ENCODE data around the gene FMNL2. TPM values are rescaled to one million over a fixed set of nuclear protein-coding genes. Genes with fewer than 3 reads are reported as not detected.

The FMNL2 gene
- polyA plus RNA-seq, 1 donor from 2014 or later, result 86.5 TPM

DNA sequence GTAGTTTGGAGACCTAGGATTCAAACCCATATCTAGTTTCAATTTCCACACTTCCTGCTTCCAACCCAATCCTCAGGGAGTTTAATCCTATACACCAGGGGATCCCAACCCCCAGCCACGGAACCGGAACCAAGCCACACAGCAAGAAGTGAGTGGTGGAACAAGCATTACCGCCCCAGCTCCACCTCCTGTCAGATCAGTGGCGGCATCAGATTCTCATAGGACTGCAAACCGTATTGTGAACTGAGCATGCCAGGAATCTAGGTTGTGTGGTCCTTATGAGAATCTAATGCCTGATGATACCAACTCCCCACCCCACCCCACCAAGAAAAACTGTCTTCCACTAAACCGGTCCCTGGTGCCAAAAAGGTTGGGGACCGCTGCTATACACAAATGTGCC lies 329.8 kb downstream of the FMNL2 start:
- H2AFZ ChIP-seq (ENCODE audit: low read depth, low read length), result no peak overlapping the region
- H3K9ac ChIP-seq (ENCODE audit: low read length), result no peak overlapping the region
- H3K79me2 ChIP-seq (replicated peaks; ENCODE audit: insufficient read depth, low read length), result no peaks in the 10 kb centered on the region
- H3K4me2 ChIP-seq (ENCODE audit: low read length), result no peak overlapping the region
- H3F3A ChIP-seq (ENCODE audit: insufficient read depth, low read length, poor library complexity, severe bottlenecking), result no peaks in the 10 kb centered on the region
- no peaks in the 10 kb centered on the region for H3K27me3 ChIP-seq (ENCODE audit: insufficient read depth, low read depth, low read length)
- peaks cover 7% of the 10 kb centered on the region for H3K36me3 ChIP-seq (ENCODE audit: insufficient read depth, low read length)
- TF ChIP-seq EP300 (conservative IDR thresholded peaks at IDR 0.05; ENCODE audit: poor library complexity, severe bottlenecking) (no peak), MXI1 (conservative IDR thresholded peaks at IDR 0.05; ENCODE audit: poor library complexity, severe bottlenecking) (no peak), EZH2 (IDR thresholded peaks at IDR 0.05; ENCODE audit: borderline replicate concordance, insufficient read depth, low read length, poor library complexity, severe bottlenecking) (no peak), TAF1 (IDR thresholded peaks at IDR 0.05; ENCODE audit: low read depth) (no peak), SMC3 (conservative IDR thresholded peaks at IDR 0.05; ENCODE audit: poor library complexity) (no peak), RAD21 (conservative IDR thresholded peaks at IDR 0.05) (no peak)
- H3K4me3 ChIP-seq (ENCODE audit: low read length), result no peak overlapping the region
- no peaks in the 10 kb centered on the region for H3K9me3 ChIP-seq (ENCODE audit: low read length)
- H3K27ac ChIP-seq (ENCODE audit: low read length), result no peak overlapping the region
- no peaks in the 10 kb centered on the region for H4K20me1 ChIP-seq (ENCODE audit: insufficient read depth)
- no peaks in the 10 kb centered on the region for H3K9me2 ChIP-seq (ENCODE audit: insufficient read depth, low read length)

DNA sequence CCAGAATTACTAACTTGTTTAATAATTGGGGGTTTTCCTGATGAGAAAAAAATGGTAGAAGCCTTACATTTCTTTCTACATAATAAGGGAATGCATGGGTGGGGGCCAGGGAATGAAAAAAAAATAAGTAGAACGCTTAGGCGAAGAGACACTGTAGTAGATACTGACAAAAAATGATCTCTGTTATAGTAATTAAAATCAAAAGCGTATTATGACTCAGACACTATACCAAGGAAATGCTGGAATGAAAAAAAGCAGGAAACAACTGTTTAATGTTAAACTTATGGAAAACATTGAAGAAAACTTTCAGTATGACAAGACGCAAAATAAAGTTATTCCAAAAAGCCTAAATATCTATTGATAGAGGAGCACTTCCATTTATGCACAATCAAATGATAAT lies 339.4 kb downstream of the FMNL2 start:
- no peaks in the 10 kb centered on the region for H3K9me2 ChIP-seq (ENCODE audit: insufficient read depth, low read length)
- TF ChIP-seq EP300 (conservative IDR thresholded peaks at IDR 0.05; ENCODE audit: poor library complexity, severe bottlenecking) (no peak), TAF1 (IDR thresholded peaks at IDR 0.05; ENCODE audit: low read depth) (no peak), REST (IDR thresholded peaks at IDR 0.05; ENCODE audit: borderline replicate concordance) (no peak), MXI1 (conservative IDR thresholded peaks at IDR 0.05; ENCODE audit: poor library complexity, severe bottlenecking) (no peak), CTCF (IDR thresholded peaks at IDR 0.05; ENCODE audit: poor library complexity, severe bottlenecking) (no peak), RAD21 (conservative IDR thresholded peaks at IDR 0.05) (no peak), SMC3 (conservative IDR thresholded peaks at IDR 0.05; ENCODE audit: poor library complexity) (no peak), POLR2AphosphoS5 (IDR thresholded peaks at IDR 0.05) (no peak)
- H3K27ac ChIP-seq (ENCODE audit: low read length), result no peak overlapping the region
- H3F3A ChIP-seq (ENCODE audit: insufficient read depth, low read length, poor library complexity, severe bottlenecking), result no peaks in the 10 kb centered on the region
- no peaks in the 10 kb centered on the region for H3K9me3 ChIP-seq (ENCODE audit: low read length)
- no peak overlapping the region for H3K4me3 ChIP-seq (ENCODE audit: low read length)
- no peaks in the 10 kb centered on the region for H3K27me3 ChIP-seq (ENCODE audit: insufficient read depth, low read depth, low read length)
- H3K9ac ChIP-seq (ENCODE audit: low read length), result no peak overlapping the region
- H3K4me2 ChIP-seq (ENCODE audit: low read length), result no peak overlapping the region
- H2AFZ ChIP-seq (ENCODE audit: low read depth, low read length), result no peak overlapping the region
- H3K79me2 ChIP-seq (replicated peaks; ENCODE audit: insufficient read depth, low read length), result no peaks in the 10 kb centered on the region
- peaks cover 7% of the 10 kb centered on the region for H3K36me3 ChIP-seq (ENCODE audit: insufficient read depth, low read length)
- no peaks in the 10 kb centered on the region for H4K20me1 ChIP-seq (ENCODE audit: insufficient read depth)
